Memory B cell (primary cell): Measurements from ENCODE around the gene OSBPL7.

Experiments used
- ATAC-seq: fragments of 150-1000 bp; cut with Tn5 transposase; 2 replicates; pipeline ENCODE4 v1.10.0; 2021; ENCODE audit warnings: low read depth, mild to moderate bottlenecking, moderate library complexity
- DNase-seq, 2 donors: peaks; one replicate each; pipeline ENCODE4 v3.0.0; 2022; ENCODE audit warnings: low spot score in 2 of 2
- H3K27ac Mint-ChIP-seq: one replicate; pipeline ENCODE4 v1.8.0; 2022; ENCODE audit warnings: mild to moderate bottlenecking, moderate library complexity, mixed read lengths
- H3K27me3 Mint-ChIP-seq: one replicate; pipeline ENCODE4 v1.8.0; 2022; ENCODE audit warnings: mixed read lengths
- H3K36me3 Mint-ChIP-seq: one replicate; pipeline ENCODE4 v1.8.0; 2022; ENCODE audit warnings: mild to moderate bottlenecking, mixed read lengths
- H3K4me1 Mint-ChIP-seq: one replicate; pipeline ENCODE4 v1.8.0; 2022; ENCODE audit warnings: mixed read lengths
- H3K4me3 Mint-ChIP-seq: one replicate; pipeline ENCODE4 v1.8.0; 2022; ENCODE audit warnings: mild to moderate bottlenecking, moderate library complexity, mixed read lengths
- H3K9me3 Mint-ChIP-seq: one replicate; pipeline ENCODE4 v1.8.0; 2022; ENCODE audit warnings: mixed read lengths

The OSBPL7 gene

DNA sequence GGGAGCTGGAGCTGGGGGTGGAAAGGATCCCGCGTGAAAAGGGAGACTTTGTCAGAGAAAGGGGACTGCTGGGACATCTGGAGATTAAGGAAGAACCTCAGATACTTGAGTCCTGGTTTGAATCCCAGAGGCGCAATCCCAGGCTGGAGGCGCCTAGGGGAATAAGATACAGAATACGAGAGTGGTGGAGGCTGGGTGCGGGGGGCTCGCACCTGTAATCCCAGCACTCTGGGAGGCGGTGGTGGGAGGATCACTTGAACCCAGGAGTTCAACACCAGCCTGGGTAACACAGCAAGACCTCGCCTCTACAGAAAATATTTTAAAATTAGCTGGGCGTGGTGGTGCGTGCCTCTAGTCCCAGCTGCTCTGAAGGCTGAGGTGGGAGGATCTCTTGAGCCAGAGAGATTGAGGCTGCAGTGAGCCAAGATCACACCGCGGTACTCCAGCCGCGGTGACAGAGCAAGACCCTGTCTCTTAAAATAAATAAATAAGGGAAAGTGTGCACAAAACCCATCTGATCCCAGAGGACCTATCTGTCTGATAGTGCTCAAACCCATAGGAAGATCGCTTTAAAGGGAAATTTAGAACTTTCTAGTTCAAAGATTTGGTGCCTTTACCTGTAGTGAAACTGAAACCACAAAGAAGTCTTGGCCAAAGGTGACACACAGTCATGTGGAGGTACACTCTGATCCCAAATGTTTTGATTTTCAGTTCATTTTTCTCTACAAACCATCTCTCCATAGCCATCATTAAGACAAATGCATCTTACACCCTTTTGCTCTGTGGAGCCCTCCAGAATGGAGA lies 20.1 kb upstream of the OSBPL7 start:
- DNase-seq = no peak
- ATAC-seq = no peak
- H3K36me3 Mint-ChIP-seq = no peaks in the 10 kb centered on the region
- peaks cover 7% of the 10 kb centered on the region for H3K4me1 Mint-ChIP-seq
- peak overlapping the region; percentile 56 for H3K27ac Mint-ChIP-seq
- H3K9me3 Mint-ChIP-seq = no peaks in the 10 kb centered on the region
- peak overlapping the region; percentile 97 for H3K4me3 Mint-ChIP-seq
- peaks cover 11% of the 10 kb centered on the region for H3K27me3 Mint-ChIP-seq

DNA sequence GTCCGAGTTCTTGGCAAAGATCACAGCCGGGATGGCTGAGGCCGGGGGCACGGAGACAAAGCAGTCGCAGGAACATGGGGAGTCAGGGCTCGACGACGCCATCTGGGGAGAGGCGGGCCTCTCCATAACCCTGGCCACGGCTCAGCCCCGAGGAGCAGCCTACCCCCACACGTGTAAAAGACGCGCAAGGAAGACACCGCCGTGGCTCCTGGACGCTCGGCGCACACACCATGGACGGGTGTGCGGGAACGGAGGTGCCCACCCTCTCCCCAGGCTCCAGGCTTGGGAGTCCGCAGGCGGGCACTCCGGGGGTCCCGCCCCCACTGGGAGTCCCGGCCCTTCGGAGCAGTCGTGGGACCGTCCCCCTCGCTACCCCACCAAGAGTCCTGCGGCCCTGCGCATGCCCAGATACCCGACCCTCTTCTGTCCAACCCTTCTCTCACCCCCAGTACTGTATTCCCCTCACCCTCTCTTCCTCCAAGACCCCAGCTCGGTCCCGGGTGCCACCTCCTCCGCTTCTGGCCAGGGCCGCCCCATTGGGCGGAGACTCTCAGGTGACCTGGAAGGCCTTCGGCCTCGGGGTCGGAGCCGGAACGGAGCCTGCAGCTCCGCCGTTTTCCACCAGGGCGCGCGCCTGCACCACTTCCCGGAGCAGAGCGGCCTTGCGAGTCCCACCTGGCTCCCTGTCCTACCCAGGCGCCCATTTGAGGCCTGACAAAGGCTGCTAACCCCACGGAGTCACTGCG lies 19.3 kb upstream of the OSBPL7 start, which contains the start of gene SCRN2:
SCRN2 (minus strand) TSS at position 532 of the 746 bp plus-strand sequence; CDS start at position 102, 430 bp downstream.
- DNase-seq = peak; percentile 87 to 96
- peaks cover 7% of the 10 kb centered on the region for H3K4me1 Mint-ChIP-seq
- H3K27me3 Mint-ChIP-seq = peaks cover 9% of the 10 kb centered on the region
- H3K4me3 Mint-ChIP-seq = peak within 1 kb of the TSS; percentile 97
- no peaks in the 10 kb centered on the region for H3K9me3 Mint-ChIP-seq
- H3K27ac Mint-ChIP-seq = peak within 1 kb of the TSS; percentile 56
- peak; percentile 87 for ATAC-seq
- peaks cover 1% of the 10 kb centered on the region for H3K36me3 Mint-ChIP-seq

DNA sequence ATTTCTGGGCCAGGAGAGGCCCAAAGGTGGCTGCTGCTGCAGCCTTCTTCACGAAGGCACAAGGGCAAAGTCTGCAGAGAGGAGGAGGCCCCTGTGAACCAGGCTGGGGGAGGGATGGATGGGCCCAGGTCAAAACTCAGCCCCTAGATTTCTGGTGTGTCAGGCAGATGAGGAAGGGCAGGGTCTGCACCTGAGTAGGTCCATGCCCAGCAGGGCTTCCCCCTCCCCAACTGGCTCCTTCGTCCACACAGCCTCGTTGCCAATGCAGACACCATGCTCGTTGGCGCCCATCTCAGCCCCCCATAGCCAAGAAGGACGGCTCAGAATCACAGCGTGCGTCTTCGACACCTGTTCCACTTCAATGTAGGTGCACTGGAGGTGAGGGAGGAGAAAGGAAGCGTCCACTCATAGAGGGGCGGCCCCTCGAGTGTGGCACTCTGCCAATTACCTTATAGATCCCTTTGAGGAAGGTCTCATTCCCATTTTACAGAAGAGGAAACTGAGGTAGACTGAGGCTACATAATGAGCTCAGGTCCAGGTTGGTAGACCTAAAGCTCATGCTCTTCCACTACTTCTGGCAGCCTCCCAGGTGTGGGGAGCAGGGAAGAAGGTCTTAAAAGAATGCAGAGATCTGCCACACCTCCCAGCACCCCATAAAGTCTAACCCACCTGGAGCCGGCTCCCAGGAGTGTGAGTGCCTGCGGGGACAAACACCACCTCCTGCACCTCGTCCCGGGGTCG lies 18.6 kb upstream of the OSBPL7 start:
- ATAC-seq (no peak), DNase-seq (no peak)
- H3K4me3 Mint-ChIP-seq = peak overlapping the region; percentile 97
- peaks cover 7% of the 10 kb centered on the region for H3K4me1 Mint-ChIP-seq
- no peak overlapping the region for H3K27ac Mint-ChIP-seq
- H3K27me3 Mint-ChIP-seq = peaks cover 7% of the 10 kb centered on the region
- H3K9me3 Mint-ChIP-seq = no peaks in the 10 kb centered on the region
- peaks cover 2% of the 10 kb centered on the region for H3K36me3 Mint-ChIP-seq

DNA sequence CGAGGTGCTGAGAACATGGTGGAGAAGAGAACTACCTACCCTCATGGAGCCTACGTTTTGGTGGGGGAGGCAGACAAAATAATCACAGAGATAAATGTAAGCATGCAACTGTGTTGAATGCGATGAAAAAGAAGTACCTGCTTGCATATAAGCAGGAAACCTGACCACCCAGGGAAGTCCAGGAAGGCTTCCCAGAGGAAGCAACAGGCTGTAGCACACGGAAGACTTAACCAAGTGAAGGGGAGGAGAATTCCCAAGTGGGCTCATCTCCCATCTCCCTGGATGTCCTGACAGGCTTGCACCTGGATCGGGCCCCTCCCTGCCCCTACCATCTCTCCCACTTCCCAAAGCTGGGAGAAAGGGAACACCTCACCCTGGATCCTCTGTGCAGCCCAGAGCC lies 17.5 kb upstream of the OSBPL7 start:
- no peak overlapping the region for H3K4me3 Mint-ChIP-seq
- H3K27me3 Mint-ChIP-seq = peaks cover under 1% of the 10 kb centered on the region
- H3K27ac Mint-ChIP-seq = no peak overlapping the region
- no peak for ATAC-seq
- peaks cover 7% of the 10 kb centered on the region for H3K4me1 Mint-ChIP-seq
- peaks cover 2% of the 10 kb centered on the region for H3K36me3 Mint-ChIP-seq
- no peaks in the 10 kb centered on the region for H3K9me3 Mint-ChIP-seq
- DNase-seq = no peak

DNA sequence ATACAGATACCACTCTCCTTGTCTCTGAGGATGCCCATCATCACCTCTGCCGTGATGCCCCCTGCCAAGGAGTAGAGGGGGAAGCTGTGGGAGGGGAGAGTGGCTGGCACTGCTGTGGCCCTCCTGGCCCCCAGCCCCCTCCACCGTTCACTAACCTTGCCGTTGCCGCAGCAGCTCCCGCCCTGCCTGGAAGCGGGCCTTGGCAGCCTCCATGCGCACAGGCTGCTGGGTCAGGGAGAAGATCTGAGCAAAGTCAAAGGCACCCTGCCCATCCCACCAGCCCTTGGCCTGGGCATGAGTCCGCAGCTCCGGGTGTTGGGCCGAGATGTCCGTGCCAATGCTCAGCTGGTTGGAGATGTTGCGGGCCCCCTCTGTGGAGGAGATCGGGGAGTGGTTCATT lies 17.0 kb upstream of the OSBPL7 start:
- DNase-seq (no peak), ATAC-seq (no peak)
- Mint-ChIP-seq H3K36me3 (peaks cover 2% of the 10 kb centered on the region), H3K4me1 (peaks cover 7% of the 10 kb centered on the region), H3K4me3 (no peak overlapping the region), H3K27me3 (no peaks in the 10 kb centered on the region), H3K27ac (no peak overlapping the region), H3K9me3 (no peaks in the 10 kb centered on the region)

DNA sequence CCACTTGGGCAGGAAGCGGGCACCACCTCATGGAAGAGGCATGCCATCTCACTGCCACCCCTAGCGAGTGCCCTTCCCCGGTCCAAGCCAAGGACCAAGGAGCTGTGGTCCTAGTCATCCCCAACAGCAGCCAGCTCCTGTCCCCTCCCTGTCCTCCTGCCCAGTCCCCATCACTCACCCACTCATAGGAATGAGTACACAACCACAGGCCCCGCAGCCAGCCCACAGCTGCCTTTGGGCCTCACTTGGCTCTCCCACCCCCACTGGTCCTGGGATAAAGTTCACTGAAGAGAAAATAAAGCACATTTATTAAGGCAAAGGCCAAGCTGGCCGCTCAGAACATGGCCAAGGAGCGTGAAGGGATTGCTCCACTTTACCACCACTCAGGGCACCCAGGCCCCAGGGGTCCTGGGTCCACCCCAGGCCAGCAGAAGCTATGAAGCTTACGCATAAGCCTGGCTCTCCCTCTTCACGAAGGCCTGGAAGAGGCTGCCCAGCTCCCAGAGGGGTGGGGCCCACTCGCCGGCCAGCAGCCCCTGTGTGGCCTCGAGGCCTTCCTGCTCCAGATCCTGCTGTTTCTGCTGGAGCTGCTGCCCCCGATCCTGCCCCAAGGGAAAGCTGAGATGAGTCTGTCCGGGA lies 15.9 kb upstream of the OSBPL7 start:
- DNase-seq = no peak
- H3K4me3 Mint-ChIP-seq = no peak overlapping the region
- H3K36me3 Mint-ChIP-seq = peaks cover 2% of the 10 kb centered on the region
- no peaks in the 10 kb centered on the region for H3K9me3 Mint-ChIP-seq
- H3K27ac Mint-ChIP-seq = no peak overlapping the region
- peaks cover 5% of the 10 kb centered on the region for H3K4me1 Mint-ChIP-seq
- ATAC-seq = no peak
- no peaks in the 10 kb centered on the region for H3K27me3 Mint-ChIP-seq

DNA sequence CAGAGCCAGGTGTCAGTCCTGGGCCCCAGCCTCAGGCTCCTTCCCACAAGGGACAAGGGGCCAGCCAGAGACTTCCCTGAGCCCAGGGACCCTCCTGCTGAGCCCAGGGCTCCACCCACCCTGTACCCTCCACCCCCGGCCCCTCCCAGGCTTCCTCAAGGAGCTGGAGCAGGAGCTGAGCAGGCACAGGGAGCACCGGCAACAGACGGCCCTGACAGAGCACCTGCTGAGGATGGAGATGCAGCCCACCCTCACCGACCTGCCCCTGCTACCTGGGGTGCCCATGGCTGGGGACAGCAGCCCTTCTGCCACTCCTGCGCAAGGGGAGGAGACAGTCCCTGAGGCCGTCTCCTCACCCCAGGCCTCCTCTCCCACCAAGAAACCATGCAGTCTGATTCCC lies 15.0 kb upstream of the OSBPL7 start:
- Mint-ChIP-seq H3K4me3 (no peak overlapping the region), H3K27me3 (no peaks in the 10 kb centered on the region), H3K9me3 (no peaks in the 10 kb centered on the region), H3K27ac (no peak overlapping the region), H3K4me1 (peaks cover 11% of the 10 kb centered on the region), H3K36me3 (peaks cover 2% of the 10 kb centered on the region)
- DNase-seq (no peak), ATAC-seq (no peak)

DNA sequence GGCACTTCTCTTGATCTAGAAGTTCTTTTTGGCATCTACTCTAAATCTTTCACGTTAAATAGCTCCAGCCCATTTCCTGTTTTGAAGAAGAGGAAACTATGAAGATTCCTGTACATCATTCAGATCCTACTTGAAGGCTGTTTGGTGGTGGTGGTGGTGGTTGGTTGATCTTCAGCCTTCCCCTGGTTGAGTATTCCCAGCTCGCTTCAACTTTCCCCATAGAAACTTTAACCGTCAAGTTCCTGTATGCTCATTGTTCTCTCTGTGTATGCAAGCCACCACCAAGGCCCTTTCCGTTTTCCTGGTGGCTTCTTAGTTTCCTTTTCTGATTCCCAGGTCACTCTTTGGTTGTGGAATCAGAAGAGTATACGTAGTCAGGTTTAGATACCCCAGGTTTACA lies 13.2 kb upstream of the OSBPL7 start:
- no peaks in the 10 kb centered on the region for H3K27me3 Mint-ChIP-seq
- no peak overlapping the region for H3K4me3 Mint-ChIP-seq
- DNase-seq = no peak
- H3K9me3 Mint-ChIP-seq = no peaks in the 10 kb centered on the region
- no peak for ATAC-seq
- peaks cover 12% of the 10 kb centered on the region for H3K4me1 Mint-ChIP-seq
- peaks cover 2% of the 10 kb centered on the region for H3K36me3 Mint-ChIP-seq
- H3K27ac Mint-ChIP-seq = no peak overlapping the region

DNA sequence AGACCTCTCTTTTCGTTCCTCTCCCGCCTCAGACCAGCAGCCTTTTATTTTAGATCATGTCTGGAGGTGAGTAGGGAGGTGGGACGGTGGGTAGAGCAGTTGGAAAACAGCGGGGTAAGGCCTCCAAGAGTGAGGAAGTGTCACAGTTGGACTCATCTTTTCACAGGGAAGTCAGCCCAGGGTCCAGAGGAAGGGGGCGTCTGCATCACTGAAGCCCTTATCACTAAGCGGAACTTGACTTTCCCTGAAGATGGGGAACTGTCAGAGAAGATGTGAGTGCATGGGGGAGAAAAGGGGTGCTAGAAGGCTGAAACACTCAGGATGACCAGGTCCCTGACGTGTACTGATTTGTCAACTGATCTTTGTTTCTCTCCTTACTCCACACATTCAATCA lies 10.3 kb upstream of the OSBPL7 start:
- no peak for DNase-seq
- Mint-ChIP-seq H3K9me3 (no peaks in the 10 kb centered on the region), H3K4me1 (peaks cover 14% of the 10 kb centered on the region), H3K27ac (peak overlapping the region; percentile 94), H3K36me3 (peaks cover 4% of the 10 kb centered on the region), H3K27me3 (no peaks in the 10 kb centered on the region), H3K4me3 (peak overlapping the region; percentile 97)
- no peak for ATAC-seq

DNA sequence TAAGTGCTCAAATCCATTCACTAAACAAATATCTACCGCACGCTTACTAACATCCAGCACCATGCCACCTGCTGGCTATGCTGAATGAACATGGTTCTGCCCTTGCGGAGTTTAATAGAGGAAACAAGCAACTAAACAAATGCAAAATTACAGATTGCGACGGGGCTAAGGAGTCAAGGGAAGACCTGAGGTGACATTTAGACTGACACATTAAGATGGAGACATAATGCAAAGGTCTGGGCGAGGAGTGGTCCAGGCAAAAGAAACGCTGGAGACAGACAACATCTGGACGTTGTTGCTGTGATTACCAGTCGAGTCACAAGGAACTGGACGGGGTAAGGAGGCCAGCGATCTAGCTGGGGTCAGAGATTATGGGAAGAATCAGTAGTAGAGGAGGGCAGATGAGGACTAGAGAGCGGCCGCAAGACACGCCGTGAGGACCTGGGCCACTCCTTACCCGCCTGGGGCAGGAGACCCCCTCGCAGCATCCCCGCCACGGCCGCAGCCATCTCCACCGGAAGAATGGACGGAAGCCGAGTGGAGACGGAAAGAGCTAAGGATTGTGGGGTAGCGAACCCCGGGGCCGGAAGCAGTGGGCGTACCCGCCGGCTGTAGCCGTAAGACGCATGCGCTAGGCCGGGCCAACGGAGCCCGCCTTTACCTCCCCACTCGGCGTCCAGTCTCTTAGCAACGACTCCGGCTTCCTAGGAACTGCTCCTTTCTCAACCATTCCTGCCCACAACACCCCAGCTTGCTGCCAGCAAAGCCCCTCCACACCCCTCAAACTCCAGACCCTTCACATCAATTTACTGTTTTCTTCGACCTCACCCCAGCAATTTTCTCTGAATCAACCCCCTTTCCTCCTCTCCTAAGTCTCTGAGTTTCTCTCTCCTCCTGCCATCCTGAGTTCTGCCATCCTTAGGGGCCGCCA lies 9.7 kb upstream of the OSBPL7 start, which contains the start of the genes LRRC46 and MRPL10:
LRRC46 (plus strand) TSS at position 668 of the 931 bp plus-strand sequence. CDS start 320 bp downstream, outside the sequence.
MRPL10 (minus strand) TSS at position 539 of the 931 bp plus-strand sequence; CDS start at position 509, 30 bp downstream.
- peak within 1 kb of the TSS; percentile 94 for H3K27ac Mint-ChIP-seq
- H3K9me3 Mint-ChIP-seq = no peaks in the 10 kb centered on the region
- peaks cover 8% of the 10 kb centered on the region for H3K36me3 Mint-ChIP-seq
- peaks cover 14% of the 10 kb centered on the region for H3K4me1 Mint-ChIP-seq
- no peaks in the 10 kb centered on the region for H3K27me3 Mint-ChIP-seq
- H3K4me3 Mint-ChIP-seq = peak within 1 kb of the TSS; percentile 97
- DNase-seq (peak; percentile 82 to 84), ATAC-seq (peak; percentile 95)

DNA sequence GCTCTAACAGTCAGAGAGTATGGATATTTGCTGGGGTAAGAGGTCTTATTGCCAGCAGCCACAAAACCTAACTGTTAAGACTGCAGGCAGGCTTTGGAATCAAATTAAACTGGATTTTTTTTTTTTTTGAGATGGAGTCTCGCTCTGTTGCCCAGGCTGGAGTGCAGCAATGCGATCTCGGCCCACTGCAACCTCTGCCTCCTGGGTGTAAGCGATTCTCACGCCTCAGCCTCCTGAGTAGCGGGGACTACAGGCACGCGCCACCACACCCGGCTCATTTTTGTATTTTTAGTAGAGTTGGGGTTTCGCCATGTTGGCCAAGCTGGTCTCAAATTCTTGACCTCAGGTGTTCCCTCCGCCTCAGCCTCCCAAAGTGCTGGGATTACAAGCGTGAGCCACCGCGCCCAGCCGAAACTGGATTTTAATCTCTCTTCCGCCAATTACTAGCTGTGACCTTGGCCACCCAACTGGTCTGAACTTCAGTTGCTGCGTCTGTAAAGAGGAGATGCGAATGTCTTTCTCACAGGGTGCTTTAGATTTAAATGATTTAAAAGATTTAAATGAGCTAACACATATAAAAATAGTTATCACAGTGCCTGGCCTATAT lies 8.9 kb upstream of the OSBPL7 start:
- DNase-seq (no peak), ATAC-seq (no peak)
- Mint-ChIP-seq H3K27me3 (no peaks in the 10 kb centered on the region), H3K36me3 (peaks cover 11% of the 10 kb centered on the region), H3K4me3 (peak overlapping the region; percentile 97), H3K9me3 (no peaks in the 10 kb centered on the region), H3K4me1 (peaks cover 14% of the 10 kb centered on the region), H3K27ac (peak overlapping the region; percentile 94)

DNA sequence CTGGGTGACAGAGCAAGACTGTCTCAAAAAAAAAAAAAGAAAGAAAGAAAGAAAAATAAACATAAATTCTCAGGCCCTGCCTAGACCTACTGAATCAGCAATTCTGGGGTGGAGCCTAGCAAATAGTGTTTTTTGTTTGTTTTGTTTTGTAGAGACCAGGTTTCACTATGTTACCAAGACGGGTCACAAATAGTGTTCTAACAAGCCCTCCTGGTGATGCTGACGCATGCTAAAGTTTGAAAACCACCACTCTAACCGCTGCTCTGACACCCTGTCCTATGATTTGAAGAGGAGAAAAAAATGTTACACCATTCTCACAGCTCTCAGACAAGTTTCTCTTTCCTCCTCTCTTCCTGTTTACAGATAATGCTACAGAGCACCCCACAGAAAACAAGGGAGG lies 8.3 kb upstream of the OSBPL7 start:
- no peak for DNase-seq
- no peak for ATAC-seq

More for the DNA sequence above, 8.3 kb upstream of the OSBPL7 start:
- no peaks in the 10 kb centered on the region for H3K9me3 Mint-ChIP-seq
- peak overlapping the region; percentile 11 for H3K4me3 Mint-ChIP-seq
- H3K36me3 Mint-ChIP-seq = peaks cover 14% of the 10 kb centered on the region
- no peaks in the 10 kb centered on the region for H3K27me3 Mint-ChIP-seq
- H3K4me1 Mint-ChIP-seq = peaks cover 17% of the 10 kb centered on the region
- no peak overlapping the region for H3K27ac Mint-ChIP-seq
